Naive thymus-derived CD8-positive, alpha-beta T cell (primary cell): ENCODE data around the gene C16orf74. TPM values are rescaled to one million over a fixed set of nuclear protein-coding genes. Genes with fewer than 3 reads are reported as not detected.

Source experiments
- microRNA-seq: library from miRNA; unstranded; fragments of <30 nt; microRNA quantifications from one replicate; pipeline ENCODE4 v1.2.0, GENCODE V29; 2022; ENCODE audit warnings: borderline microRNAs expressed
- polyA plus RNA-seq, 3 donors: library from polyadenylated mRNA; unstranded; fragments of 300-500 nt; fragmentation: Illumina TruSeq; gene quantifications; one replicate each; pipeline ENCODE4 v1.2.3, GENCODE V29; 2021
- total RNA-seq, 8 experiments: library from RNA in 2 of 8; stranded (reverse) in 2 of 8; gene quantifications; one replicate each; pipeline ENCODE4 v1.2.3 and lab custom pipeline; 2021 to 2026

Gene C16orf74
- total and polyA plus RNA-seq, 5 experiments from 2014 or later: 16.0 to 42.3 (median 19.1) TPM

Small RNA genes lying within 50 kb of the gene (microRNA-seq; reads per million reads assigned to microRNA genes)
- not detected for gene MIR1910

Other genes with a start within 250 kb of the C16orf74 start
- gene GSE1, start 137.8 kb downstream of the C16orf74 start, total RNA-seq: 10 to 100 TPM; 53.8 to 56.2 TPM
- gene GSE1, start 137.8 kb downstream of the C16orf74 start, polyA plus RNA-seq: 1 to 10 TPM; 1.5 to 2.9 (median 2.0) TPM
- under 1 TPM; 0.47 to 0.74 TPM for gene GINS2, start 62.1 kb downstream of the C16orf74 start, total RNA-seq
- gene GINS2, start 62.1 kb downstream of the C16orf74 start, polyA plus RNA-seq: 1 to 10 TPM in 1 of 3 donors, under 1 TPM in 2; 0.08 to 1.0 (median 0.82) TPM
- 10 to 100 TPM; 36.9 to 38.7 TPM for gene EMC8, start 48.4 kb upstream of the C16orf74 start, total RNA-seq
- 10 to 100 TPM; 21.6 to 28.6 (median 27.2) TPM for gene EMC8, start 48.4 kb upstream of the C16orf74 start, polyA plus RNA-seq
- gene COX4I1, start 48.6 kb upstream of the C16orf74 start, total RNA-seq: 100 to 1,000 TPM; 750 to 766 TPM
- 1,000 to 10,000 TPM; 1,212 to 1,344 (median 1,331) TPM for gene COX4I1, start 48.6 kb upstream of the C16orf74 start, polyA plus RNA-seq
- gene IRF8, start 148.1 kb upstream of the C16orf74 start, total RNA-seq: 10 to 100 TPM; 17.6 to 17.8 TPM
- 1 to 10 TPM; 2.0 to 5.8 (median 3.2) TPM for gene IRF8, start 148.1 kb upstream of the C16orf74 start, polyA plus RNA-seq